Stimulated activated effector memory CD8-positive, alpha-beta T cell treated with anti-CD3 and anti-CD28 coated beads, Interleukin-12 subunit alpha, Interleukin-12 subunit beta, amount 100 ng/mL, for 72 hours (primary cell): ENCODE results near the gene CASD1.

Source experiments
- ATAC-seq: fragments of 150-1000 bp; cut with Tn5 transposase; 2 replicates; pipeline ENCODE4 v1.10.0; 2021
- DNase-seq, 2 donors: peaks; one replicate each; pipeline ENCODE4 v3.0.0; 2021 to 2022; ENCODE audit warnings: low spot score in 2 of 2
- H3K27ac Mint-ChIP-seq: one replicate; pipeline ENCODE4 v1.8.0; 2022; ENCODE audit warnings: mild to moderate bottlenecking, mixed read lengths
- H3K36me3 Mint-ChIP-seq: one replicate; pipeline ENCODE4 v1.8.0; 2022; ENCODE audit warnings: mild to moderate bottlenecking, mixed read lengths
- H3K4me1 Mint-ChIP-seq: one replicate; pipeline ENCODE4 v1.8.0; 2022; ENCODE audit warnings: mixed read lengths
- H3K4me3 Mint-ChIP-seq: one replicate; pipeline ENCODE4 v1.8.0; 2022; ENCODE audit warnings: mild to moderate bottlenecking, mixed read lengths
- H3K9me3 Mint-ChIP-seq: one replicate; pipeline ENCODE4 v1.8.0; 2022; ENCODE audit warnings: mixed read lengths

Gene CASD1

DNA sequence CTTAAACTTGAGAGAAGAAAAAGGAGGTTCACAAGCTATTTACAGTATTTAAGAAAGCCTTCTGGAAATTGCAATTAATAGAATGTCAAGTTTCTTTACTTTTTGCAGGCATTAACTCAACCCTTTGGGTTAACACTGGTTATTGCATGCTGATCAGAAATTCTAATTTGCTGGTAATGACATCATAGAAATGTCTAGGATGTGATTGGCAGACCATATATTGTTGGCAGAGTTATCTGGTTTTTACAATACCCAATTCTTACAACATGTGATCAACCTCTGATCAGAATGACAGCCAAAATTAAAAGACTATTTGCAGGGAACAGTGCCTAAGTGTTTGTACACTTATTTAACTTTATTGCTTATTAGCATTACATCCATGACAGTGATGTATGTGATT lies 1.6 kb upstream of the CASD1 start:
- peaks cover 29% of the 10 kb centered on the region for H3K4me1 Mint-ChIP-seq
- no peaks in the 10 kb centered on the region for H3K9me3 Mint-ChIP-seq
- ATAC-seq (no peak), DNase-seq (no peak)
- H3K4me3 Mint-ChIP-seq, result peak overlapping the region; percentile 70
- peaks cover 14% of the 10 kb centered on the region for H3K36me3 Mint-ChIP-seq
- H3K27ac Mint-ChIP-seq, result peak overlapping the region; percentile 93

- peak; percentile 84 for ATAC-seq
- Mint-ChIP-seq H3K27ac (peak overlapping the region; percentile 93), H3K9me3 (no peaks in the 10 kb centered on the region), H3K36me3 (peaks cover 20% of the 10 kb centered on the region), H3K4me3 (peak overlapping the region; percentile 70), H3K4me1 (peaks cover 35% of the 10 kb centered on the region)
- DNase-seq, result peak; percentile 52 to 83
These were observed 425 bp downstream of the CASD1 start for GRCh38 chr7:94509887-94510581.

DNA sequence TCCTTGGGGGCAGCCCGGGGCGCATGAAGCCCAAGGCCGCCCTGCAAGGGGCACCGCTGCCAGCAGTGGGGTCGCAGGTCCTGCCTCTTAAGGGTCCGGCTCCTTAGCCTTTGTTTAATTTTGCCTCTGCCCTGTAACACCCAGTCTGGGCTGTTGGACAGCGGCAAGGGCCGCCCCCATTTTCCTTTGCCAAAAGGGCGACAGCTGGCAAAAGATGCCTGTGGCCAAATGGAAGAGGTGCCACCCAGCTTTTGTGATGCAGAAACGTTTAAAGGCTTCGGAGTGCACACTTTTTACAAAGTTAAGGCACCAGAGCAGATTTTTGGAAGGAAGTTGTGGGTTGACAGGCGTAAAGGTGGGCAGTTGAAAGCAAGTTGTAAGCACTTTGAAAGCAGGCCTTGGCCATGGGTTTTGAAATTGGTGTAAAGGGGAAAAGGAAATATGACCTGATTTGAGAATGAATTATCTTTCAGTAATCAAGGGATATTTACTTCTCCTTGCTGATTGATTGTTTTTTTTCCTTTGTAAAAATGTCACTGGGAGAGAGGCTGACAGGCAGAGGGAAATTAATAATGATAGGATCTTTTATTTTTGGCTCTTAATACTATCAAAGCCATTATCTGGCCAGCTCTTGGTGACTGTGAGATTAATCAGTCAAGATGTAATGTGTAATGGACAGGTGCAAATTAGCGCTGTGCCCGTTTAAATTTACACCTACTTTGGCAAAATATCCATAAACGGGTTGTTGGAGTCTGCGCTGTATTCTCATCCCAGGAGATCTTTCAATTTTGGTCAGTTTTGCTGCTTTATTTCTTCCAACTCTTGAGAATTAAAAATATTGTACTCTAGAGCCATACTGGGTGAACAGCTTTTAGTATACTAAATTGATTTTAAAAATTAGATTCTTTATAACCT lies 1.2 kb downstream of the CASD1 start:
- Mint-ChIP-seq H3K4me3 (peak overlapping the region; percentile 70), H3K9me3 (no peaks in the 10 kb centered on the region), H3K36me3 (peaks cover 20% of the 10 kb centered on the region), H3K27ac (peak overlapping the region; percentile 93), H3K4me1 (peaks cover 35% of the 10 kb centered on the region)
- ATAC-seq, result peak; percentile 42
- DNase-seq, result peak in 1 of 2 donors; percentile 18

DNA sequence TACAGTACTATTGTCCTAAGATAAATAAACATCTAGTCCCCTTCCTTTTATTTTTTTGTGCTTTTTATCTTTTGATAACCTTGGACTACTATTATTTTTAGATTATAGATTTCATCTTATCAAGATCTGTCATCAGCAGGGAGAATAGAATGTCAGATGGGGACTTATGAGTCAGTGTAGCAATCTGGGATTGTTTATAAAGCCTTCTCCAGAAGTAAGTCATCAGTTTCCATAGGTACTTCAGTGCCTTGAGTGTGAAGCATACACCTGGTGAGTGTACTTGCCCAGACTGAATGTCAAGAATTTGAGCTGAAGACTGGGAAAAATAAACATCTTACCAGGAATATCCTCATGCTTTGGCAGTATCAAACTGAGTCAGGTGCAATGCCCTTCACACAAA lies 2.1 kb downstream of the CASD1 start:
- peak; percentile 29 for ATAC-seq
- Mint-ChIP-seq H3K4me1 (peaks cover 43% of the 10 kb centered on the region), H3K4me3 (peak overlapping the region; percentile 70), H3K36me3 (peaks cover 20% of the 10 kb centered on the region), H3K27ac (peak overlapping the region; percentile 93), H3K9me3 (no peaks in the 10 kb centered on the region)
- DNase-seq, result no peak

GRCh38 chr7:94512735-94513564 lies 3.3 kb downstream of the CASD1 start:
- Mint-ChIP-seq H3K27ac (no peak overlapping the region), H3K36me3 (peaks cover 25% of the 10 kb centered on the region), H3K4me3 (no peak overlapping the region), H3K9me3 (no peaks in the 10 kb centered on the region), H3K4me1 (peaks cover 51% of the 10 kb centered on the region)
- ATAC-seq, result no peak
- DNase-seq, result no peak

GRCh38 chr7:94513565-94513860 lies 3.9 kb downstream of the CASD1 start:
- Mint-ChIP-seq H3K4me1 (peaks cover 51% of the 10 kb centered on the region), H3K4me3 (no peak overlapping the region), H3K27ac (no peak overlapping the region)

DNA sequence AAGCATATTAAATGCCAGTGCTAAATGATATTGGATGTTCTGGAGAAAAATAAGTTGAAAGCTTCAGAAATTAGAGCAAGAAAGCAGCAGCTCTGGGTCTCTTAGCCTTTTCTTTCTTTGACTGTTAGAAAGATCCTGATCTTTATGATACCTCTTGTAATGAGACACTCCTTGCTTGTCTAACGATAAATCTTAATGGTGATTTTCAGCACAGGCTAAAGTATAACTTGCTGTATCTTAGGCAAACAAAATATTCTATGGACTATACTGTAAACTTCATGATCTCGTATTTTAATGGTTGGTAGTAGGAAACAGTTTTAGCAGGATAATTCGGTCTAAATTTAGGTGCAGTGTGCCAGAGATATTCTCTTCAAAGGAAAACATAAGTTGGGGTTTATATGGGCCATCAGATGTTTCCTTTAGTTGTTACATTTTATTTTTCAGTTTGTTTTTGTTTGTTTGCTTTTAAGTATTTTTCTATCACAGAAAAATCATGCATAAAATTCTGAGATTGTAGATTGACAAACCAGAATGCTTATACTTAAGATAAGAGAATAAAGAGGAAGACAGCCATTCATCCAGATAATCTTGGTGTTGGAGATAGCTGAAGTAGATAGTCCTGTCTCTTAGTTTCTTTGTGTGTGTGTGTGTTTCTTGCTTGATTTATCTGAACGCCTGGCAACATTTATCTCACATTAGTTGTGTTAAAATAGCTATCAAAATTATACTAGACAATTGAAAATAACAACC lies 4.7 kb downstream of the CASD1 start:
- Mint-ChIP-seq H3K4me1 (peaks cover 48% of the 10 kb centered on the region), H3K36me3 (peaks cover 39% of the 10 kb centered on the region), H3K9me3 (no peaks in the 10 kb centered on the region), H3K4me3 (no peak overlapping the region), H3K27ac (no peak overlapping the region)
- DNase-seq, result no peak
- no peak for ATAC-seq

More at GRCh38 chr7:94513565-94513860, 3.9 kb downstream of the CASD1 start:
- no peaks in the 10 kb centered on the region for H3K9me3 Mint-ChIP-seq
- DNase-seq, result no peak
- peaks cover 31% of the 10 kb centered on the region for H3K36me3 Mint-ChIP-seq
- no peak for ATAC-seq

GRCh38 chr7:94514917-94515316 lies 5.3 kb downstream of the CASD1 start:
- H3K36me3 Mint-ChIP-seq, result peaks cover 45% of the 10 kb centered on the region
- no peak overlapping the region for H3K4me3 Mint-ChIP-seq
- no peak overlapping the region for H3K27ac Mint-ChIP-seq
- H3K4me1 Mint-ChIP-seq, result peaks cover 47% of the 10 kb centered on the region
- DNase-seq (no peak), ATAC-seq (no peak)
- H3K9me3 Mint-ChIP-seq, result no peaks in the 10 kb centered on the region

- H3K9me3 Mint-ChIP-seq, result no peaks in the 10 kb centered on the region
- H3K36me3 Mint-ChIP-seq, result peaks cover 42% of the 10 kb centered on the region
- ATAC-seq (no peak), DNase-seq (no peak)
- no peaks in the 10 kb centered on the region for H3K4me1 Mint-ChIP-seq
- no peak overlapping the region for H3K4me3 Mint-ChIP-seq
- no peak overlapping the region for H3K27ac Mint-ChIP-seq
These were observed 16.3 kb downstream of the CASD1 start for GRCh38 chr7:94525923-94526322.

DNA sequence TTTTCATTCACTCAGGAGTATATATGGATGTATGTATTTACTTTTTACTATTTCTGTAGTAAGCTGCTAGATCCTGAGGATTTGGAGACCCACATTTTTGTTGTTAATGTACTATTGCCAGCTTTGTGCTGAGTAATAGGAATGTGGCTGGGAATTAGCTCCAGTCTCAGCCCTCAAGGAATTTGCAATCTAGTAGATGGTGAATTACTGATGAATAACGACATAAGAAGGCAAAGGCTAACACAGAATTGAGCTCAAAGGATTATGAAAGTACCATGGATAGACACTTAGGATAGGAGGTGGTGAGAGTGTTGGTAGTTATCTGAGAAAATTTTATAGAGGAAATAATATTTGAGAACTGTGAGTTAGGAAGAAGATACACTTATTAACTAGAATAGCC lies 19.9 kb downstream of the CASD1 start:
- DNase-seq, result no peak
- H3K9me3 Mint-ChIP-seq, result no peaks in the 10 kb centered on the region
- H3K4me3 Mint-ChIP-seq, result no peak overlapping the region
- peaks cover 39% of the 10 kb centered on the region for H3K36me3 Mint-ChIP-seq
- no peak for ATAC-seq
- no peaks in the 10 kb centered on the region for H3K4me1 Mint-ChIP-seq
- no peak overlapping the region for H3K27ac Mint-ChIP-seq

- H3K9me3 Mint-ChIP-seq, result no peaks in the 10 kb centered on the region
- ATAC-seq (no peak), DNase-seq (no peak)
- peaks cover 45% of the 10 kb centered on the region for H3K36me3 Mint-ChIP-seq
- no peak overlapping the region for H3K4me3 Mint-ChIP-seq
- no peak overlapping the region for H3K27ac Mint-ChIP-seq
- no peaks in the 10 kb centered on the region for H3K4me1 Mint-ChIP-seq
These were observed 20.5 kb downstream of the CASD1 start for GRCh38 chr7:94530109-94530508.

GRCh38 chr7:94532676-94533075 lies 23.1 kb downstream of the CASD1 start:
- H3K36me3 Mint-ChIP-seq, result peaks cover 58% of the 10 kb centered on the region
- DNase-seq (no peak), ATAC-seq (no peak)
- no peaks in the 10 kb centered on the region for H3K9me3 Mint-ChIP-seq
- H3K4me3 Mint-ChIP-seq, result no peak overlapping the region
- H3K27ac Mint-ChIP-seq, result no peak overlapping the region
- no peaks in the 10 kb centered on the region for H3K4me1 Mint-ChIP-seq

- peaks cover 53% of the 10 kb centered on the region for H3K36me3 Mint-ChIP-seq
- H3K27ac Mint-ChIP-seq, result no peak overlapping the region
- no peaks in the 10 kb centered on the region for H3K9me3 Mint-ChIP-seq
- ATAC-seq, result no peak
- no peak for DNase-seq
- H3K4me3 Mint-ChIP-seq, result no peak overlapping the region
- no peaks in the 10 kb centered on the region for H3K4me1 Mint-ChIP-seq
These were observed 30.8 kb downstream of the CASD1 start for GRCh38 chr7:94540428-94540827.

- no peak overlapping the region for H3K4me3 Mint-ChIP-seq
- ATAC-seq (no peak), DNase-seq (no peak)
- H3K36me3 Mint-ChIP-seq, result peaks cover 24% of the 10 kb centered on the region
- no peaks in the 10 kb centered on the region for H3K9me3 Mint-ChIP-seq
- H3K4me1 Mint-ChIP-seq, result no peaks in the 10 kb centered on the region
- no peak overlapping the region for H3K27ac Mint-ChIP-seq
These were observed 37.5 kb downstream of the CASD1 start for GRCh38 chr7:94547126-94547525.

DNA sequence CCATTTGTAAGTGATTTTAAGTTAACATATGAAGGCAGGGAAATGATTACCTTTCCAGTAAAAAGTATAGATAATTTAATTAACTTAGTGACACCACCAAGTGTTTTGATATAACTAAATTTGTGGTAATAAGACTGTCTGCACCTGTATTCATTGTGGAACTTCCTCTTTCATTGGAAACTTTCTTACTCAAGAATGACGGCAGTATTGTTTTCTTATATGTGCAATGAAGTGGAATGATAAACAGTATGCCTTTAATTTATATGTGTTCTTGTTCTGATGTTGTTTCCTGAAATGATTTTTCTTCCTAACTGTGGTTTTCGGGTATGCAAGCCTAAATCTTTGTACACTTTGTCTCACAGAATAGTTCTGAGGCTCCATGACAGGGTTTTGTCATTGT lies 46.4 kb downstream of the CASD1 start:
- no peak for ATAC-seq
- Mint-ChIP-seq H3K4me3 (no peak overlapping the region), H3K9me3 (no peaks in the 10 kb centered on the region), H3K27ac (no peak overlapping the region), H3K4me1 (no peaks in the 10 kb centered on the region), H3K36me3 (peaks cover 41% of the 10 kb centered on the region)
- no peak for DNase-seq
